PC-9 (cell line): ENCODE results near the gene ETS2.

Experiments used
- EZH2 ChIP-seq: fragments of 200-600 bp; sonication (generic); IDR thresholded peaks from 2 replicates; pipeline ENCODE4 v1.8.0; 2017; ENCODE audit warnings: antibody characterized with exemption, low read depth
- TF ChIP-seq, protein P1 (sequence below): fragments of 200-600 bp; sonication (generic); conservative IDR thresholded peaks from 2 replicates; pipeline ENCODE4 v1.6.1; 2017; ENCODE audit warnings: mixed run types, antibody characterized with exemption, mild to moderate bottlenecking, moderate library complexity

- TF ChIP-seq, protein P1, sequence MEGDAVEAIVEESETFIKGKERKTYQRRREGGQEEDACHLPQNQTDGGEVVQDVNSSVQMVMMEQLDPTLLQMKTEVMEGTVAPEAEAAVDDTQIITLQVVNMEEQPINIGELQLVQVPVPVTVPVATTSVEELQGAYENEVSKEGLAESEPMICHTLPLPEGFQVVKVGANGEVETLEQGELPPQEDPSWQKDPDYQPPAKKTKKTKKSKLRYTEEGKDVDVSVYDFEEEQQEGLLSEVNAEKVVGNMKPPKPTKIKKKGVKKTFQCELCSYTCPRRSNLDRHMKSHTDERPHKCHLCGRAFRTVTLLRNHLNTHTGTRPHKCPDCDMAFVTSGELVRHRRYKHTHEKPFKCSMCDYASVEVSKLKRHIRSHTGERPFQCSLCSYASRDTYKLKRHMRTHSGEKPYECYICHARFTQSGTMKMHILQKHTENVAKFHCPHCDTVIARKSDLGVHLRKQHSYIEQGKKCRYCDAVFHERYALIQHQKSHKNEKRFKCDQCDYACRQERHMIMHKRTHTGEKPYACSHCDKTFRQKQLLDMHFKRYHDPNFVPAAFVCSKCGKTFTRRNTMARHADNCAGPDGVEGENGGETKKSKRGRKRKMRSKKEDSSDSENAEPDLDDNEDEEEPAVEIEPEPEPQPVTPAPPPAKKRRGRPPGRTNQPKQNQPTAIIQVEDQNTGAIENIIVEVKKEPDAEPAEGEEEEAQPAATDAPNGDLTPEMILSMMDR: no peak
- TF ChIP-seq EZH2: no peak
Observed at GRCh38 chr21:38775733-38776132, 30.0 kb upstream of the ETS2 start.
